ENCODE results near the gene CHRNA10. TPM values are rescaled to one million over a fixed set of nuclear protein-coding genes. Genes with fewer than 3 reads are reported as not detected.

CHRNA10 gene
- total RNA-seq, 1 donor = 1.1 TPM

GRCh38 chr11:3679077-3679476 is 7.9 kb upstream of the CHRNA10 start:
- DNase-seq (ENCODE audit: low read depth) = no peak
- no peak for TF ChIP-seq CTCF (IDR thresholded peaks at IDR 0.05; ENCODE audit: insufficient read depth, low read length)
- no peak overlapping the region for H3K4me3 ChIP-seq (ENCODE audit: low read depth, low read length)

- no peak for DNase-seq (ENCODE audit: low read depth)
- no peak for TF ChIP-seq CTCF (IDR thresholded peaks at IDR 0.05; ENCODE audit: insufficient read depth, low read length)
- H3K4me3 ChIP-seq (ENCODE audit: low read depth, low read length) = no peak overlapping the region
Measured at GRCh38 chr11:3675971-3676370, 4.8 kb upstream of the CHRNA10 start.

- H3K4me3 ChIP-seq (ENCODE audit: low read depth, low read length) = no peak overlapping the region
- no peak for TF ChIP-seq CTCF (IDR thresholded peaks at IDR 0.05; ENCODE audit: insufficient read depth, low read length)
- DNase-seq (ENCODE audit: low read depth) = peak; percentile 27
Measured at GRCh38 chr11:3674189-3674588, 3.0 kb upstream of the CHRNA10 start.

- no peak for DNase-seq (ENCODE audit: low read depth)
- TF ChIP-seq CTCF (IDR thresholded peaks at IDR 0.05; ENCODE audit: insufficient read depth, low read length) = no peak
- H3K4me3 ChIP-seq (ENCODE audit: low read depth, low read length) = no peak overlapping the region
Measured at GRCh38 chr11:3669742-3670183, 1.4 kb downstream of the CHRNA10 start.

GRCh38 chr11:3669128-3669527 is 2.1 kb downstream of the CHRNA10 start:
- no peak for DNase-seq (ENCODE audit: low read depth)
- no peak overlapping the region for H3K4me3 ChIP-seq (ENCODE audit: low read depth, low read length)
- TF ChIP-seq CTCF (IDR thresholded peaks at IDR 0.05; ENCODE audit: insufficient read depth, low read length) = no peak

- no peak for DNase-seq (ENCODE audit: low read depth)
- no peak for TF ChIP-seq CTCF (IDR thresholded peaks at IDR 0.05; ENCODE audit: insufficient read depth, low read length)
- H3K4me3 ChIP-seq (ENCODE audit: low read depth, low read length) = no peak overlapping the region
Measured at GRCh38 chr11:3667149-3668035, 3.8 kb downstream of the CHRNA10 start.

All from fibroblast of the aortic adventitia (primary cell).